OCI-LY1 (cell line): Measurements from ENCODE around the gene SLC27A2.

Source experiments
- H2AFZ ChIP-seq: fragments of 200-600 bp; sonication (generic), shearing (Covaris generic); 2 replicates; pipeline ENCODE4 v1.6.0; 2014; ENCODE audit warnings: antibody characterized with exemption, mild to moderate bottlenecking, low read length
- H3F3A ChIP-seq: fragments of 200-600 bp; sonication (generic), shearing (Covaris generic); 2 replicates; pipeline ENCODE4 v1.6.0; 2014; ENCODE audit warnings: mild to moderate bottlenecking, antibody characterized with exemption, low read length, moderate library complexity; ENCODE audit not compliant: insufficient read depth
- H3K27ac ChIP-seq: fragments of 200-600 bp; sonication (generic); 2 replicates; pipeline ENCODE4 v1.5.1; 2014; ENCODE audit warnings: low read length, mixed run types, mild to moderate bottlenecking, low read depth; ENCODE audit not compliant: poor library complexity, severe bottlenecking
- H3K27me3 ChIP-seq: fragments of 200-600 bp; sonication (generic); 2 replicates; pipeline ENCODE4 v1.6.0; 2014; ENCODE audit warnings: antibody characterized with exemption, mild to moderate bottlenecking, low read length, moderate library complexity; ENCODE audit not compliant: insufficient read depth
- H3K36me3 ChIP-seq: fragments of 200-600 bp; sonication (generic); 2 replicates; pipeline ENCODE4 v1.6.1; 2014; ENCODE audit warnings: mild to moderate bottlenecking, antibody characterized with exemption, low read length, moderate library complexity, mixed read lengths; ENCODE audit not compliant: insufficient read depth
- H3K4me1 ChIP-seq: fragments of 200-600 bp; sonication (generic); 2 replicates; pipeline ENCODE4 v1.5.1; 2014; ENCODE audit warnings: mild to moderate bottlenecking, low read length, moderate library complexity; ENCODE audit not compliant: insufficient read depth, severe bottlenecking
- H3K4me2 ChIP-seq: fragments of 200-600 bp; sonication (generic), shearing (Covaris generic); 2 replicates; pipeline ENCODE4 v1.6.1; 2014; ENCODE audit warnings: low read length
- H3K4me3 ChIP-seq: fragments of 200-600 bp; sonication (generic); 2 replicates; pipeline ENCODE4 v1.5.1; 2014; ENCODE audit warnings: low read length, low read depth, mild to moderate bottlenecking, mixed read lengths; ENCODE audit not compliant: poor library complexity, severe bottlenecking
- H3K79me2 ChIP-seq: fragments of 200-600 bp; shearing (Covaris generic); 2 replicates; pipeline ENCODE4 v1.6.1; 2016; ENCODE audit warnings: mixed run types, low read length, mixed read lengths; ENCODE audit not compliant: insufficient read depth
- H3K9ac ChIP-seq: fragments of 200-600 bp; sonication (generic), shearing (Covaris generic); 2 replicates; pipeline ENCODE4 v1.6.1; 2014; ENCODE audit warnings: mild to moderate bottlenecking, low read length, mixed read lengths
- H3K9me2 ChIP-seq: fragments of 200-600 bp; sonication (generic), shearing (Covaris generic); 2 replicates; pipeline ENCODE4 v1.6.1; 2014; ENCODE audit warnings: low read depth, mild to moderate bottlenecking, low read length, mixed read lengths
- H3K9me3 ChIP-seq: fragments of 200-600 bp; shearing (Covaris generic); 2 replicates; pipeline ENCODE4 v1.6.1; 2014; ENCODE audit warnings: low read length, mixed read lengths
- H4K20me1 ChIP-seq: fragments of 200-600 bp; sonication (generic), shearing (Covaris generic); 2 replicates; pipeline ENCODE4 v1.6.0; 2016; ENCODE audit warnings: mild to moderate bottlenecking, low read length; ENCODE audit not compliant: insufficient read depth
- EZH2 ChIP-seq: fragments of 200-600 bp; sonication (generic), shearing (Covaris generic); IDR thresholded peaks from 2 replicates; pipeline ENCODE4 v1.8.0; 2017; ENCODE audit warnings: borderline replicate concordance, mixed run types, mild to moderate bottlenecking, antibody characterized with exemption, low read length, moderate library complexity, mixed read lengths
- TF ChIP-seq, protein P1 (sequence below): fragments of 200-600 bp; sonication (generic), shearing (Covaris generic); IDR thresholded peaks from 2 replicates; pipeline ENCODE4 v1.5.1; 2017; ENCODE audit warnings: mild to moderate bottlenecking, antibody characterized with exemption, low read length, moderate library complexity, mixed read lengths

SLC27A2 gene

DNA sequence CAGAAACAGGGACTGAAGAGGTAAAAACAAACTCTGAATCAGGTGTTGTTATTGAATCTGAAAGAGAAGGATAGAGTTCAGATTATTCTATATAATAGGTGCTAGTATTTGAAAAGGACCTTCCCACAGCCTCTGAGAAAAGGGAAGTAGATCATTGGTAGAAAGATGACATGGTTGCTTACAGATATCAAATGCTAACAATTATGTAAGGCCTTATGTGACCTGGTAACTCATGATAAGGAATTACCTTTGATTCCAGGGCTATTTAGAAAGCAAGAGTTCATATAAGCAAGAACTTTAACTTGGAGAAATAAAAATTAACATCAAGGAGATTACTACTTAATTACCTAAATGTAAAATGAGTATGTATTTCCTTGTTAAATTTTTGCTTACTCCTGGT lies 7.6 kb downstream of the SLC27A2 start:
- Histone ChIP-seq H3K9me2 (no peaks in the 10 kb centered on the region), H3K27ac (no peak overlapping the region), H3K27me3 (no peaks in the 10 kb centered on the region), H3K9ac (no peak overlapping the region), H3K36me3 (no peaks in the 10 kb centered on the region), H3K4me3 (no peak overlapping the region), H3K9me3 (no peaks in the 10 kb centered on the region), H3K4me2 (no peak overlapping the region), H3K79me2 (no peaks in the 10 kb centered on the region), H3F3A (no peaks in the 10 kb centered on the region), H3K4me1 (no peaks in the 10 kb centered on the region), H4K20me1 (no peaks in the 10 kb centered on the region), H2AFZ (no peak overlapping the region)
- TF ChIP-seq EZH2, result no peak
- TF ChIP-seq, protein P1, sequence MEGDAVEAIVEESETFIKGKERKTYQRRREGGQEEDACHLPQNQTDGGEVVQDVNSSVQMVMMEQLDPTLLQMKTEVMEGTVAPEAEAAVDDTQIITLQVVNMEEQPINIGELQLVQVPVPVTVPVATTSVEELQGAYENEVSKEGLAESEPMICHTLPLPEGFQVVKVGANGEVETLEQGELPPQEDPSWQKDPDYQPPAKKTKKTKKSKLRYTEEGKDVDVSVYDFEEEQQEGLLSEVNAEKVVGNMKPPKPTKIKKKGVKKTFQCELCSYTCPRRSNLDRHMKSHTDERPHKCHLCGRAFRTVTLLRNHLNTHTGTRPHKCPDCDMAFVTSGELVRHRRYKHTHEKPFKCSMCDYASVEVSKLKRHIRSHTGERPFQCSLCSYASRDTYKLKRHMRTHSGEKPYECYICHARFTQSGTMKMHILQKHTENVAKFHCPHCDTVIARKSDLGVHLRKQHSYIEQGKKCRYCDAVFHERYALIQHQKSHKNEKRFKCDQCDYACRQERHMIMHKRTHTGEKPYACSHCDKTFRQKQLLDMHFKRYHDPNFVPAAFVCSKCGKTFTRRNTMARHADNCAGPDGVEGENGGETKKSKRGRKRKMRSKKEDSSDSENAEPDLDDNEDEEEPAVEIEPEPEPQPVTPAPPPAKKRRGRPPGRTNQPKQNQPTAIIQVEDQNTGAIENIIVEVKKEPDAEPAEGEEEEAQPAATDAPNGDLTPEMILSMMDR, result no peak

DNA sequence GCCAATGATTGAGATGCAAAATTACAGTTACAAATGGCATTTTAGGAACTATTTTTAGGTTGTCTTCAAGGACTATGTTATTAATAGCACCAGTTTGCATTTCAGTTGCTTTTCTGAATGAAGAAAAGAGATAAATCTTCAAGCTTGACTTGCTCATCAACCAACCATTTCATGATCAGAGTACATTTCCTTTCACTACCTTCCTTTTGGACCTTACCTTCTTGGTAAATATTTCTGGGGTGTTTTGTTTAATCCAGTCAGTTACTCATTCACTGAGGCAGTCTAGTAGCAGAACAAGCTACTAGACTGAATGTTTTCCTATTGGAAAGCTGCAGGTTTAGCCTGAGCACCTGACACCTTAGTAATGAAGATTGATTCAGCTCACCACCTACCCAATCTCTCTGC lies 8.2 kb downstream of the SLC27A2 start:
- Histone ChIP-seq H3K27ac (no peak overlapping the region), H3K27me3 (no peaks in the 10 kb centered on the region), H2AFZ (no peak overlapping the region), H3K9ac (no peak overlapping the region), H4K20me1 (no peaks in the 10 kb centered on the region), H3K4me2 (no peak overlapping the region), H3K79me2 (no peaks in the 10 kb centered on the region), H3K9me2 (no peaks in the 10 kb centered on the region), H3F3A (no peaks in the 10 kb centered on the region), H3K9me3 (no peaks in the 10 kb centered on the region), H3K4me3 (no peak overlapping the region), H3K4me1 (no peaks in the 10 kb centered on the region), H3K36me3 (no peaks in the 10 kb centered on the region)
- TF ChIP-seq EZH2, result no peak
- TF ChIP-seq, protein P1, result no peak

DNA sequence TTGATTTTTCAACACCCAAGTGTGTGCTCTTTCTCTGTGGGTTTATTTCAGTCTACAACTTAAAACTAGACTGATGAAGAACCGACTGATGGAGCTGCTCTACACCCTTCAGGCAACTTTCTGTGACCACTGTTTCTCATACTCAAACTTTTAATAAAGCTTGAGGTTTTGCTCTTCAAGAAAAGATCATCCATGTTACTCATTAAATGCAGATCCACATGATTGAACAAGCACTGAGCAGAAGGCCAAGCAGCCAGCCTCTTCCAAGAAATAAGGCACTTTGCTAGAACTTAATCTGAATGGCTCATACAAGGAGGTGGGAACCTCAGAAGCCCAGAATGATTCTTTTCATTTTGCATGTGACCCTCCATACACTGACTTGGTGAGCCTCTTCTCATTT lies 8.7 kb downstream of the SLC27A2 start:
- no peak overlapping the region for H3K9ac ChIP-seq
- H3K9me3 ChIP-seq, result no peaks in the 10 kb centered on the region
- no peaks in the 10 kb centered on the region for H3K36me3 ChIP-seq
- no peaks in the 10 kb centered on the region for H3K27me3 ChIP-seq
- H2AFZ ChIP-seq, result no peak overlapping the region
- no peaks in the 10 kb centered on the region for H3K9me2 ChIP-seq
- TF ChIP-seq, protein P1, result no peak
- TF ChIP-seq EZH2, result no peak
- H3K79me2 ChIP-seq, result no peaks in the 10 kb centered on the region
- H3K4me2 ChIP-seq, result no peak overlapping the region
- H4K20me1 ChIP-seq, result no peaks in the 10 kb centered on the region
- H3K4me3 ChIP-seq, result no peak overlapping the region
- H3K4me1 ChIP-seq, result no peaks in the 10 kb centered on the region
- H3K27ac ChIP-seq, result no peak overlapping the region
- H3F3A ChIP-seq, result no peaks in the 10 kb centered on the region
